GM23338 (cell line): ENCODE results near the gene KLHL7. TPM values are rescaled to one million over a fixed set of nuclear protein-coding genes. Genes with fewer than 3 reads are reported as not detected.

Source experiments
- ATAC-seq: fragments of 200-7000 bp; cut with Tn5 transposase; 3 replicates; pipeline ENCODE4 v1.9.1; 2020
- DNase-seq: peaks from one replicate; pipeline ENCODE4 v3.0.0-alpha.2; 2015; ENCODE audit warnings: low spot score
- H2AFZ ChIP-seq: fragments of 200-600 bp; sonication (generic); 2 replicates; pipeline ENCODE4 v1.8.0; 2016; ENCODE audit warnings: antibody characterized with exemption, mild to moderate bottlenecking, moderate library complexity
- H3F3A ChIP-seq: fragments of 200-600 bp; sonication (generic); replicated peaks from 2 replicates; pipeline ENCODE4 v1.8.0; 2017; ENCODE audit warnings: antibody characterized with exemption, mixed run types, low read depth
- H3K27ac ChIP-seq: fragments of 200-600 bp; sonication (generic); 2 replicates; pipeline ENCODE4 v1.6.1; 2016; ENCODE audit warnings: low read depth
- H3K27me3 ChIP-seq: fragments of 200-600 bp; sonication (generic); 2 replicates; pipeline ENCODE4 v1.8.0; 2016; ENCODE audit warnings: mild to moderate bottlenecking, mixed run types, moderate library complexity; ENCODE audit not compliant: insufficient read depth
- H3K36me3 ChIP-seq: fragments of 200-600 bp; sonication (generic); 2 replicates; pipeline ENCODE4 v1.8.0; 2016; ENCODE audit warnings: mild to moderate bottlenecking; ENCODE audit not compliant: insufficient read depth
- H3K4me1 ChIP-seq: fragments of 200-600 bp; sonication (generic); 2 replicates; pipeline ENCODE4 v1.8.0; 2016; ENCODE audit warnings: mild to moderate bottlenecking, moderate library complexity; ENCODE audit not compliant: insufficient read depth
- H3K4me2 ChIP-seq: fragments of 200-600 bp; sonication (generic); 2 replicates; pipeline ENCODE4 v1.7.1; 2017; ENCODE audit warnings: mixed run types
- H3K4me3 ChIP-seq: fragments of 200-600 bp; sonication (generic); 2 replicates; pipeline ENCODE4 v1.6.1; 2016; ENCODE audit warnings: mixed run types
- H3K79me2 ChIP-seq: fragments of 200-600 bp; sonication (generic); replicated peaks from 2 replicates; pipeline ENCODE4 v1.8.0; 2017; ENCODE audit warnings: mild to moderate bottlenecking; ENCODE audit not compliant: insufficient read depth
- H3K9me2 ChIP-seq: fragments of 200-600 bp; sonication (generic); 2 replicates; pipeline ENCODE4 v1.8.0; 2017; ENCODE audit not compliant: insufficient read depth
- H4K20me1 ChIP-seq: fragments of 200-600 bp; sonication (generic); replicated peaks from 2 replicates; pipeline ENCODE4 v1.8.0; 2017; ENCODE audit warnings: mild to moderate bottlenecking; ENCODE audit not compliant: insufficient read depth
- H3K27ac Mint-ChIP-seq: 2 replicates; pipeline ENCODE4 v1.8.0; 2020; ENCODE audit warnings: inconsistent platforms, mild to moderate bottlenecking, moderate library complexity, mixed read lengths
- H3K27me3 Mint-ChIP-seq: 3 replicates; pipeline ENCODE4 v1.8.0; 2022; ENCODE audit warnings: low read depth, mild to moderate bottlenecking, moderate library complexity, mixed read lengths, inconsistent platforms; ENCODE audit not compliant: insufficient read depth, poor library complexity
- H3K36me3 Mint-ChIP-seq: 3 replicates; pipeline ENCODE4 v1.8.0; 2021; ENCODE audit warnings: low read depth, mild to moderate bottlenecking, inconsistent platforms, moderate library complexity, mixed read lengths
- H3K4me1 Mint-ChIP-seq: 3 replicates; pipeline ENCODE4 v1.8.0; 2020; ENCODE audit warnings: mild to moderate bottlenecking, inconsistent platforms, mixed read lengths
- H3K4me3 Mint-ChIP-seq: 3 replicates; pipeline ENCODE4 v1.8.0; 2021; ENCODE audit warnings: moderate library complexity, mild to moderate bottlenecking, inconsistent platforms, mixed read lengths
- H3K9me3 Mint-ChIP-seq: 3 replicates; pipeline ENCODE4 v1.8.0; 2020; ENCODE audit warnings: moderate library complexity, mild to moderate bottlenecking, inconsistent platforms, mixed read lengths
- STAT1 ChIP-seq: IDR thresholded peaks from one replicate; pipeline ENCODE4 v1.6.1; 2016; ENCODE audit warnings: antibody characterized with exemption; ENCODE audit not compliant: unreplicated experiment
- ZNF114 ChIP-seq: fragments of 250-450 bp; sonication (Bioruptor Pico); IDR thresholded peaks from 2 replicates; pipeline ENCODE4 v1.5.0; 2020; ENCODE audit warnings: mild to moderate bottlenecking, moderate library complexity
- ZNF462 ChIP-seq: fragments of 250-450 bp; sonication (Bioruptor Pico); IDR thresholded peaks from 2 replicates; pipeline ENCODE4 v1.5.0; 2020; ENCODE audit warnings: mild to moderate bottlenecking, moderate library complexity
- polyA plus RNA-seq: library from polyadenylated mRNA; unstranded; fragments of >200 nt; fragmentation: Nextera tagmentation; extraction: Ambion mirVana; gene quantifications from 2 replicates; pipeline ENCODE4 v1.2.1, GENCODE V29; 2016
- total RNA-seq: library from RNA; depleted of rRNA; stranded (reverse); fragments of >200 nt; shearing (Covaris generic); gene quantifications from 2 replicates; pipeline ENCODE4 v1.2.3, GENCODE V29; 2014
- TF ChIP-seq, protein P1 (sequence below): IDR thresholded peaks from one replicate; pipeline ENCODE4 v1.6.1; 2018; ENCODE audit warnings: antibody characterized with exemption; ENCODE audit not compliant: unreplicated experiment

Gene KLHL7
- total and polyA plus RNA-seq, 2 experiments from 2014 or later, result 92.5 to 119 TPM

DNA sequence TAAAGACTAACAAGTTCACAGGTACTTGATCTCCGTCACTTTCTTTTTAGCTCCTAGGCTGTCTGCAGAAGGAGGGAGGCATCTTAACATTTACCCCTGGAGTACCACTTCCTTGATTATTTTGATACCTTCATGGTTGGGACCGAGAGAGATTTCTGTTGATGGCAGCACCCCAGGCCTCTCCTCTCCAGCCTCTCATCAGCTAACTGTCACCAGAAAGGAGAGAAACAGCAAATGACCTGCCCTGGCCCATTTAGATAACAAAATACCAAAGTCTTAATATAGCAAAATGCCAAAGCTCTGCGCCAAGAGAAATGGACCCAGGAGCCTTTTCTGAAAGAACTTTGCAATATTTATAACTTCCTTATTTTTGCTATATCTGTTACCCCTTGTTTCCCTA, 30.0 kb upstream of the KLHL7 start:
- Histone ChIP-seq H2AFZ (no peak overlapping the region), H3K79me2 (no peaks in the 10 kb centered on the region), H3F3A (no peaks in the 10 kb centered on the region), H3K4me3 (no peak overlapping the region), H3K4me2 (no peak overlapping the region), H3K36me3 (no peaks in the 10 kb centered on the region), H3K27ac (no peak overlapping the region), H3K27me3 (no peaks in the 10 kb centered on the region), H4K20me1 (no peaks in the 10 kb centered on the region), H3K4me1 (peaks cover 7% of the 10 kb centered on the region; the same call in 1 of the 2 replicates), H3K9me2 (0 out of 2 replicates have a peak, but pooled peaks cover 3% of the 10 kb centered on the region)
- TF ChIP-seq STAT1, result no peak
- TF ChIP-seq ZNF114, result no peak
- TF ChIP-seq, protein P1, sequence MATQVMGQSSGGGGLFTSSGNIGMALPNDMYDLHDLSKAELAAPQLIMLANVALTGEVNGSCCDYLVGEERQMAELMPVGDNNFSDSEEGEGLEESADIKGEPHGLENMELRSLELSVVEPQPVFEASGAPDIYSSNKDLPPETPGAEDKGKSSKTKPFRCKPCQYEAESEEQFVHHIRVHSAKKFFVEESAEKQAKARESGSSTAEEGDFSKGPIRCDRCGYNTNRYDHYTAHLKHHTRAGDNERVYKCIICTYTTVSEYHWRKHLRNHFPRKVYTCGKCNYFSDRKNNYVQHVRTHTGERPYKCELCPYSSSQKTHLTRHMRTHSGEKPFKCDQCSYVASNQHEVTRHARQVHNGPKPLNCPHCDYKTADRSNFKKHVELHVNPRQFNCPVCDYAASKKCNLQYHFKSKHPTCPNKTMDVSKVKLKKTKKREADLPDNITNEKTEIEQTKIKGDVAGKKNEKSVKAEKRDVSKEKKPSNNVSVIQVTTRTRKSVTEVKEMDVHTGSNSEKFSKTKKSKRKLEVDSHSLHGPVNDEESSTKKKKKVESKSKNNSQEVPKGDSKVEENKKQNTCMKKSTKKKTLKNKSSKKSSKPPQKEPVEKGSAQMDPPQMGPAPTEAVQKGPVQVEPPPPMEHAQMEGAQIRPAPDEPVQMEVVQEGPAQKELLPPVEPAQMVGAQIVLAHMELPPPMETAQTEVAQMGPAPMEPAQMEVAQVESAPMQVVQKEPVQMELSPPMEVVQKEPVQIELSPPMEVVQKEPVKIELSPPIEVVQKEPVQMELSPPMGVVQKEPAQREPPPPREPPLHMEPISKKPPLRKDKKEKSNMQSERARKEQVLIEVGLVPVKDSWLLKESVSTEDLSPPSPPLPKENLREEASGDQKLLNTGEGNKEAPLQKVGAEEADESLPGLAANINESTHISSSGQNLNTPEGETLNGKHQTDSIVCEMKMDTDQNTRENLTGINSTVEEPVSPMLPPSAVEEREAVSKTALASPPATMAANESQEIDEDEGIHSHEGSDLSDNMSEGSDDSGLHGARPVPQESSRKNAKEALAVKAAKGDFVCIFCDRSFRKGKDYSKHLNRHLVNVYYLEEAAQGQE, result no peak
- TF ChIP-seq ZNF462 (CRISPR knock-in tag), result no peak
- no peak overlapping the region for H3K27ac Mint-ChIP-seq
- no peaks in the 10 kb centered on the region for H3K9me3 Mint-ChIP-seq
- no peak overlapping the region for H3K4me3 Mint-ChIP-seq
- DNase-seq (no peak), ATAC-seq (no peak)
- peaks cover 24% of the 10 kb centered on the region for H3K4me1 Mint-ChIP-seq
- no peaks in the 10 kb centered on the region for H3K36me3 Mint-ChIP-seq
- H3K27me3 Mint-ChIP-seq, result no peaks in the 10 kb centered on the region
